ENCODE results near the gene PLAAT4.
A peak's percentile ranks its signal among the peaks of the same experiment; 100 is the strongest.
"Not testable (repeated sequence)": the region's sequence is repeated elsewhere in the genome, so short reads cannot be mapped to it uniquely, and the experiment has no call there.

The PLAAT4 gene

DNA sequence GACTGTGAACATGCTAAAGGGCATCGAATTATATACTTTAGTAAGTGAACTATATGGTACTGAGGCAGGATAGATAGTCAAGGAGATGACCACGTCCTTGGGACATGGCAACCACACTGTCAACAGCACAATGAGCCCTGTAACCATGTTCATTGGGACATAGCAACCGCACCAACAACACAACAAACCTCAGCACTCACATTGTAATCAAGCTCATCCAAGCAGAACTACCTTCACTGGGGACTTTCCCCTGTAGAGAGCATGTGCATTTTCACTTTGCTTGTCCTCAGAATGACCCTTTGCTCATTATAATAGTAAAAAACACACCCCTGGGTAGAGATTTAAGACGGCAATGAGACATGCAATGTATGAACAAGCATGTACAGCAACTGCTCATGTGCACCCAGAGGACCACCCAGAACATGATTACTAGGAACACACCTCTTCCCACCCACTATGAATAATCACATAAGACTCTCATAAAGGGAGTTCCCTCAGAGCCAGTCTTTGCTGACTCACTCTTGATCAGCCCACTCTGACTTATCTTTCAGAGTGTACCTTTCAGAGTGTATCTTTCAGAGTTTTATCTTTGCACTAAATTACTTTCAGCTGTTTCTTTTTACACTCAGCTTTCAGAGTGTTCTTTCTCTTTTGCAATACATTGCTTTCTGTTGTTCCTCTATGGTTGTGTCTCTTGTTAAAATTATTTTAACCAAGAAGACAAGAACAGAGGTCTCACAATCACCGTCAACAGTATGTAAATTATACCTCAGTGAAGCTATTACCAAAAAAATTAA, 30.6 kb downstream of the PLAAT4 start:
- peak in 1 of 2 donors; percentile 42 for DNase-seq (ENCODE audit: low read depth in 1 of 2, low spot score in 1 of 2)

DNA sequence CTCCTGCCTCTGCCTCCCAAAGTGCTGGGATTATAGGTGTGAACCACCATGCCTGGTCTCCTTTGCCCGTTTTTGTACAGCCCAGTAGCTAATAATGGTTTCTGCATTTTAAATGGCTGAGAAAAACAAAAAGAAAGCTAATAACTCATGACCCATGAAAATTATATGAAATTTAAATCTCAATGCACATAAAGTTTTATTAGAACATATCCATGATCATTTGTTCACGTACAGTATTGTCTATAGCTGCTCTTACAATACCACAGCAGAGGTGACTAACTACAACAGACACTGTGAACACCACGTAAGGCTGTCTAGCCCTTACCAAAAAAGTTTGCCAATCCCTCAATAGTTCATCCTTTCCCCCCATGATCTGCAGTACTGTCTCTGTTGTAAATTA, 33.0 kb downstream of the PLAAT4 start:
- no peak for DNase-seq (ENCODE audit: low read depth in 1 of 2, low spot score in 1 of 2)

DNA sequence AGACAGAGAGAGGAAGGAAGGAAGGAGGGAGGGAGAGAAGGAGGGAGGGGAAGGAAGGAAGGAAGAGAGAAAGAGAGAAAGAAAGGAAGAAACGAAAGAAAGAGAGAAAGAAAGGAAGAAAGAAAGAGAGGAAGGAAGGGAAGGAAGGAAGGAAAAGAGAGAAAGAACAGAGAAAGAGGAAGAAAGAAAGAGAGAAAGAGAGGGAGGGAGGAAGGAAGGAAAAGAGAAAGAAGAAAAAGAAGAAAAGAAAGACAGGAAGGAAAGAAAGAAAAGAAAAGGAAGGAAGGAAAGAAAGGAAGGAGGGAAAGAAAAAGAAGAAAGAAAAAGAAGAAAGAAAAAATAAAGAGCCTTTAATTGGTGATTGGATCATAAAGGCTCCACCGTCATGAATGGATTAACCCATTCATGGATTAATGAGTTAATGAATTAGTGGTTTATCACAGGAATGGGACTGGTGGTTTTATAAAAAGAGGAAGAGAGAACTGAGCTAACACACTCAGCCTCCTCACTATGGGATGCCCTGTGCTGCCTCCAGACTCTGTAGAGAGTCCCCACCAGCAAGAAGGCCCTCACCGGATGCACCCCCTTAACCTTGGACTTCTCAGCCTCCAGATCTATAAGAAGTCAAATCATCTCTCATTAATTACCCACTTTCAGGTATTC, 35.5 kb downstream of the PLAAT4 start:
- DNase-seq (ENCODE audit: low read depth in 1 of 2, low spot score in 1 of 2), result no peak

DNA sequence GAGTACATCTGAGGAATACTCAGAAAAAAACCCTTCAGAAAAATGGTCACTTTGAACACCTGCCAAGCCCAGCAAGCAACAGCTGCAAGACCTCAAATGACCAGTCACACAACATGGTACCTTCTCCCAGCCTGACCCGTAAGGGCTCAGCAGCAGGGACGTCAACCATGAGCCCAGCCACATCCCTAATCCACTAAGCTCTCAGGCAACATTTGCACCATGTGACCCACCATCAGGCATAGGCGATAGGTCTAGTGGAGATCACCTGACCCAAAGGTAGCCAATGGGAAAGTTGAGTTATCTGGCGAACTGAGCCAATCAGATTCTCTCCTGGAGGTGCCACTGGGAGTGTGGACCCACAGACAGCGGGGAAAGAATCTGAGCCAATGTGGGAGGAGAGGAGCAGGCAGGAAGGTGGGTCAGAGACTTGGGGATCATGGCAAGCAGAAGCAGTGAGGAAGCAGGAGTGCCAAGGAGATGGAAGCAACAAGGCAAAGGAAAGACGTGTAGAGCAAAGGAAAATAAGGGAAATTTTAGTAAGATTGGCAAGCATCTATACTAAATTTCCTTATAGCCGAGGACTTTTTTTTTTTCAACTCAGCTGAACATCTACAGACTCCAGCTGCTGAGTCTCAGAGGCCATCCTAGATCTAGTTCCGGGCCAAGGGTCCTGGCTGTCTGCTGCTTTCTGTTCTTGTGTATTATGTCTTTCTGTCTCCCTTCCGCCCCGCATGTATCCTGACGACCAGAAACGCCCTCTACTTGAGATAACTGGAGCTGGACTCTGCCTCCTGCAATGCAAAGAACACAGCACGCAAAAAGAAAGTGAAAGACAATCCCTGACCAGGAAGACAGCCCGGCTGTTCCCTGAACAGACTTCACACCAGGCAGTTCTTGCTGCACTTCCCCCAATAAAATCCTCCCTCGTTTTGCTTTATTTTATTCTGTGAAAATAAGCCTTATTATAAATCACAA, 37.6 kb downstream of the PLAAT4 start:
- DNase-seq (ENCODE audit: low read depth in 1 of 2, low spot score in 1 of 2), result no peak

DNA sequence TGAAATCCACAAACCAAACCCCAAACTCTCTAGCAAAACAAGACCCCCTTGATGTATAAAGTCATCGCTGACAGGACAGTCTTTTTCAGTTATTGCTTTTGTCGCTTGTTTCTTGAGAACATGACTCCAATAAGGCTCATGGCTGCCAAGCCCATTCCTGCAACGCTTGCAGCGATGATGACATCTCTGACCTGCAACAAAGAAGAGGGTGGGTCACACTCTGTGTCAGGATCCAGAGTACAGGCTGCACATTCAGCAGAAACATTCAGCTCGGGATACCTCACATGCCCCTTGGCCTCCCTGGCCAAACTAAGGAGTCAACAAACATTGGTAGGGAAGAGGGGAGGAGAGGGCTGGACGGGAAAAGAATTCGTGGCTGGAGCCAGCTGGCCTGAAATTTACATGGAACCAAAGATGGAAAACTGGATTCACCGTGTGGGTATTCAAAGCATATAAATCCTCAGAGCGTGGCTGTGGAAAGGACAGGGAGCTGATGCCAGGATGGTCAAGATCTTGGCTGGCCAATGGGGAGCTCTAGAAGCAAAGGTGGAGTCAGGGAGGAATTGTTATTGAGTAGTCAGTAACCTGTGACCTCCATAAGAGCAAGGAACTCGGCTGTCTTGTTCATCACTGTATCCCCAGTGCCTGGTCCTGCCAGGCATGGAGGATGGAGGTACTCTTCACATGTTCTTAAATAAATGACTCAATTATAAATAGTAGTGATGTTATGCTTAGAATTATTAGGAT, 38.4 kb downstream of the PLAAT4 start:
- DNase-seq (ENCODE audit: low read depth in 1 of 2, low spot score in 1 of 2), result no peak

DNA sequence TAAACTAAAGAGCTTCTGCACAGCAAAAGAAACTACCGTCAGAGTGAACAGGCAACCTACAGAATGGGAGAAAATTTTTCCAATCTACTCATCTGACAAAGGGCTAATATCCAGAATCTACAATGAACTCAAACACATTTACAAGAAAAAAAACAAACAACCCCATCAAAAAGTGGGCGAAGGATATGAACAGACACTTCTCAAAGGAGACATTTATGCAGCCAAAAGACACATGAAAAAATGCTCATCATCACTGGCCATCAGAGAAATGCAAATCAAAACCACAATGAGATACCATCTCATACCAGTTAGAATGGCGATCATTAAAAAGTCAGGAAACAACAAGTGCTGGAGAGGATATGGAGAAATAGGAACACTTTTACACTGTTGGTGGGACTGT, 42.3 kb downstream of the PLAAT4 start:
- DNase-seq (ENCODE audit: low read depth in 1 of 2, low spot score in 1 of 2), result not testable (repeated sequence)

DNA sequence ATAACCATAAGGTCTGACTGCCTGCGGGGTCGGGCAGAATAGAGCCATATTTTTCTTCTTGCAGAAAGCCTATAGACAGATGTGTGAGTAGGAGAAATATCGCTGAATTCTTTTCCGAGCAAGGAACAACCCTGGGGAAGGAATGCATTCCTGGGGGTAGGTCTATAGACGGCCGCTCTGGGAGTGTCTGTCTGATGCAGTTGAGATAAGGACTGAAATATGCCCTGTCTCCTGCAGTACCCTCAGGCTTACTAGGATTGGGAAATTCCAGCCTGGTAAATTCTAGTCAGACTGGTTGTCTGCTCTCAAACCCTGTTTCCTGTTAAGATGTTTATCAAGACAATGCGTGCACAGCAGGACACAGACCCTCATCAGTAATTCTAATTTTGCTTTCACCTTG, 44.6 kb downstream of the PLAAT4 start:
- DNase-seq (ENCODE audit: low read depth in 1 of 2, low spot score in 1 of 2), result not testable (repeated sequence)

DNA sequence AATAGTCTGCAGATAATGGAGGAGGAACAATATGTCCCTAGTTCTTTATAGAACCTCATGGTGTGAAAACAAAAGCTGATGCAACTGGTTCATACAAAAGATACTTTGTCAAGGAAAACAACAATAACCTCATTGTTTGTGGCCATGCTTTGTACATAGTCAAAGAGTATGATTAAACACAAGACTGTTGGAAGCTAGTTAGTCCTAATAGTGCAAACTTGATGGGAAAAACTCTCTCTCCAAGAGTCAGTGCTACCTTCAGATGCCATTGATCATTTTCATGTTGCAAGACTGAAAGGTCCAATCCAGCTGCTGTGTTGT, 46.7 kb downstream of the PLAAT4 start:
- DNase-seq (ENCODE audit: low read depth in 1 of 2, low spot score in 1 of 2), result no peak

DNA sequence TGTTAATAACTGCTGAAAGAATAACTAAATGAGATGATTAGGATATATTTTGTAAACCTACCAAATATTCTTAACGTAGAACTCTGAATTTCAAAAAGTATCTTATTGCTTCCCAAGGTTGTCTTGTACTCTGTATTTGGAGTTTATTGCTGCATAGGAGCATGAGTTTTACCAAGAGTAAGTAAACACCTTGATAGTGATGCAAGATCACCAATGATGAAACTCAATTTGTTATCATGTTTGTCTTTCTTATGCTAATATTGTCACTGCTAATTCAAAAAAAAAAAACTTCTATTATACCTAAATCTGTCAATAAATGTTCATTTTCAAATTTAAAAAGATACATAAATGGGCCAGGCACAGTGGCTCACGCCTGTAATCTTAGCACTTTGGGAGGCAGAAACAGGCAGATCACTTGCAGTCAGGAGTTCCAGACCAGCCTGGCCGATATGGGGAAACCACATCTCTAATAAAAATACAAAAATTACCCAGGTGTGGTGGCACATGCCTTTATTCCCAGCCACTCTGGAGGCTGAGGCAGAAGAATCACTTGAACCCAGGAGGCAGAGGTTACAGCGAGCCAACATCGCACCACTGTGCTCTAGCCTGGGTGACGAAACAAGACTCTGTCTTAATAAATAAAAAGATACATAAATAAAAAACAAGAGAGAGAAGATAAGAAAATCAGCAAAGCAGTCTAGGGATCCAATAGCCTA, 50.0 kb downstream of the PLAAT4 start:
- no peak for DNase-seq (ENCODE audit: low read depth in 1 of 2, low spot score in 1 of 2)

DNA sequence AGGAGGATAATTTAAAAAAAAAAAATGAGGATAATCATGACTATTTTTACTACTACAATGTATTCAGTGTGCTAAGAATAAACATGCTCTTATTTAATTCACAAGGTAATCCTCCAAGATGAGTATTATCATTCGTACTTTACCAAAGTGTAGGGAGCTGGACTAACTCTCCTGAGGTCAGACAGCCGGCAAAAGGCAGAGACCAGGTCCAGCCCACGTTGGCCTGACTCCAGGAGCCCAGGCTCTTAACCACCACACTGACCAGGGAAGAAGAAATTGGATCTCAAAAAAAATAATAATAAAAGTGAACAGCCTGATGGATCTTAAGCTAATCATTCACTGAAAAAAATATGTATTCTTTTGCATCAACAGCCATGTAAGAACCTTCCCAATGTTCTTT, 52.4 kb downstream of the PLAAT4 start:
- DNase-seq (ENCODE audit: low read depth in 1 of 2, low spot score in 1 of 2), result no peak

DNA sequence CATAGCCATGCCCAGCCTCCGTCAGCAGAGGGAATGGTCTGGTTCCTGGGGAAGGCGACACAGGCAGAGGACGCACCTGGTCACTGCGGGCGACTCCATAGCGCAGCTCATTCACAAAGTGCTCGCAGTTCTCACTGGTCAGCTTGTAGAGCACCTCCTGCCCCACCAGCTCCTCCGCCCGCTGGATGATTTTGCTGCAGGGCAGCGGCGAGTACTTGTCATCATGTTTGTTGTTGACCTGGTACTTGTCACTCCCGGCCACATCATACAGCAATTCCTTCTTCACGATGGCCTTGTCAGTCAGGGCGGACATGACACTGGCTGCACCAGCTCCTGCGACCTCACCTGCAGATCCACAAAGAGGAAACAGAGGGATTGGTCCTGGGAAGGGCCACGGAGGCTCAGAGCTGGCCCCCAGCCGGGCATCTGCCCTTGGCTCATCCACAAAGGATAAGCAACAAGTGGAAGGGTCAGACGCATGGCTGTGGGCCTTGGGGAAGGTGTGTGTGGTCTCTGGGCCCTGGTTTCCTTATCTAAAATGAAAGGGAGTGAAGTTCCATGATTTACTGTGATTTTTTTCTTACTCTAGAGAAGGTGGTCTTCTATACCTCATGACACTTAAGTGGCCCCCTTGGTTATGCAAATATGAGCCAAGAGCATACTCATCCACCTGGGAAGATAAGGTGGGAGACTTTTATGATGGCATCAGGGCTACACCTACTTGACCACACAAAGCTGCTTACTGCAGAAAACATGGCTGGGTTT, 53.6 kb downstream of the PLAAT4 start:
- DNase-seq (ENCODE audit: low read depth in 1 of 2, low spot score in 1 of 2), result no peak

DNA sequence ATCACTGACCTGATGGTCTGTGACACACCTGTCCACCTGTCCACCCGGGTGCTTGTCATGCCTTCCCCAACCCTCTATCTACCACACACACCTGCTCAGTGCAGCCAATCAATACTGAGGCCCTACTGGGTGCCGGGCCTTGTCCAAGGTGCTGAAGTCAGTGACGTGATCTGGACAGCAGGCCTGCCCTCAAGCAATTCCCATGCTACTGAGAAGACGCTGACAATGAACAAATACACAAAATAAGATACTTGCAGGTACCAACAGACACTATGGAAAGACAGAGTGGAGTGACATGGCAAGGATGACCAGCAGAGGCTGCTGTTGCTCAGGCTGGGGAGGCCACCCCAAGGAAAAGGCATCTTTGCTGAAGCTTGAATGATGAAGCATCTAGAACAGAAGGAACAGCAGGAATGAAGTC, 56.4 kb downstream of the PLAAT4 start:
- DNase-seq (ENCODE audit: low read depth in 1 of 2, low spot score in 1 of 2), result no peak

DNA sequence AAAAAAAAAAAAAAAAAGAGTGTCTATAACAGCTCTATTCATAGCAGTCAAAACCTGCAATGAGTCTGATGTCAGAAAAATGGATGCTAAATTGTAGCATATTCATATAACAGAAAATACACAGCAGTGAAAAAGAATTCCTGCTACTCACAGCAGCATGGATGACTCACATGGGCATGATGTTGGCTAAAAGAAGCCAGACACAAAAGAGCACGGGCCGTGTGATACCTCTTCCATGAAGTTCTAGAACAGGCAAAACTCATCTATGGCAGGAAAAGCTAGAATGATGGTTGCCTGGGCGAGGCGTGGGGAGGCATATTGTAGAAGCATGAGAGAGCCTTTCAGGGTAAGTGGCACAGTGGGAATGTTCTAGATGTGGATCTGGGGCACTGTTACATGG, 58.7 kb downstream of the PLAAT4 start:
- DNase-seq (ENCODE audit: low read depth in 1 of 2, low spot score in 1 of 2), result no peak
